K562 (cell line): ENCODE results near the gene DTHD1. TPM values are rescaled to one million over a fixed set of nuclear protein-coding genes. Genes with fewer than 3 reads are reported as not detected.

Experiments used
- ATAC-seq: fragments of 200-7000 bp; cut with Tn5 transposase; 3 replicates; pipeline ENCODE4 v1.9.1; 2020; ENCODE audit warnings: moderate library complexity
- BruUV-seq: library from RNA; stranded (reverse); fragments of 400-500 nt; replicated peaks from 2 replicates; lab custom pipeline; 2021; lab: Mats Ljungman, UMichigan
- CTCF ChIA-PET: fragments of 300-600 bp; formaldehyde crosslinking; extraction: SDS; loops from one replicate; lab custom pipeline; 2021; ENCODE audit warnings: low intra/inter-chr PET ratio; lab: Yijun Ruan, JAX
- POLR2A ChIA-PET: fragments of 300-600, 350-650 bp; sonication (Branson Sonifier 250); formaldehyde crosslinking; extraction: SDS; loops from one replicate; lab custom pipeline; 2021; ENCODE audit warnings: antibody characterized with exemption, inconsistent platforms; lab: Yijun Ruan, JAX
- DNase-seq, 4 experiments: peaks; one replicate each; pipeline versions ENCODE4 v3.0.0 to v3.0.0-alpha.2; 2011 to 2018; ENCODE audit warnings: low spot score in 3 of 4, mixed read lengths in 3 of 4; ENCODE audit errors: extremely low read depth in 1 of 4
- FAIRE-seq: peaks from 2 replicates; lab custom pipeline; 2011; peaks lifted over from hg19 to GRCh38; lab: Jason Lieb, UNC
- H2AFZ ChIP-seq: 2 replicates; pipeline ENCODE4 v1.6.0; 2011; ENCODE audit warnings: low read depth, low read length, control low read depth, inconsistent platforms
- H3K27ac ChIP-seq: fragments of 200-600 bp; 3 replicates; pipeline ENCODE4 v1.8.0; 2011; ENCODE audit warnings: low read depth, mild to moderate bottlenecking, control low read depth, inconsistent platforms, low read length, moderate library complexity, mixed read lengths; ENCODE audit errors: extremely low read depth
- H3K27me3 ChIP-seq, 2 experiments: fragments of 300-600 bp in 1 of 2; 2 replicates in 1 of 2; 3 replicates in 1 of 2; pipeline versions ENCODE4 v1.6.0 to v1.8.0; 2011; ENCODE audit warnings: inconsistent platforms in 2 of 2, low read length in 2 of 2, mild to moderate bottlenecking in 1 of 2, mixed read lengths in 1 of 2, moderate library complexity in 1 of 2; ENCODE audit not compliant: control insufficient read depth in 2 of 2, insufficient read depth in 2 of 2
- H3K36me3 ChIP-seq: fragments of 300-600 bp; 3 replicates; pipeline ENCODE4 v1.8.0; 2011; ENCODE audit warnings: mild to moderate bottlenecking, low read length, inconsistent platforms; ENCODE audit not compliant: control insufficient read depth, insufficient read depth
- H3K4me1 ChIP-seq, 2 experiments: fragments of 200-600 bp in 1 of 2; replicated peaks in 1 of 2; 2 replicates in 1 of 2; 3 replicates in 1 of 2; pipeline versions ENCODE4 v1.5.1 to v1.8.0; 2011; ENCODE audit warnings: inconsistent platforms in 2 of 2, low read length in 2 of 2, mild to moderate bottlenecking in 1 of 2, mixed read lengths in 1 of 2, moderate library complexity in 1 of 2; ENCODE audit not compliant: control insufficient read depth in 2 of 2, insufficient read depth in 2 of 2
- H3K4me2 ChIP-seq: 2 replicates; pipeline ENCODE4 v1.6.1; 2011; ENCODE audit warnings: low read length, control low read depth, inconsistent platforms, mixed read lengths; ENCODE audit not compliant: insufficient read depth
- H3K4me3 ChIP-seq: fragments of 200-600 bp; sonication (generic), shearing (Covaris generic); 2 replicates; pipeline ENCODE4 v1.5.1; 2016; ENCODE audit warnings: control low read depth, inconsistent platforms
- H3K79me2 ChIP-seq: fragments of 200-600 bp; 3 replicates; pipeline ENCODE4 v1.8.0; 2011; ENCODE audit warnings: low read length, inconsistent platforms; ENCODE audit not compliant: control insufficient read depth, insufficient read depth
- H3K9ac ChIP-seq, 2 experiments: 2 replicates each; pipeline versions ENCODE4 v1.6.0 to v1.6.1; 2011; ENCODE audit warnings: low read depth in 2 of 2, low read length in 2 of 2, control low read depth in 1 of 2, inconsistent platforms in 1 of 2, mild to moderate bottlenecking in 1 of 2, mixed read lengths in 1 of 2; ENCODE audit not compliant: insufficient read depth in 1 of 2
- H3K9me1 ChIP-seq: one replicate; pipeline ENCODE4 v1.6.0; 2011; ENCODE audit warnings: inconsistent platforms, mild to moderate bottlenecking, low read length, moderate library complexity; ENCODE audit not compliant: control insufficient read depth, insufficient read depth
- H3K9me3 ChIP-seq: replicated peaks from 2 replicates; pipeline ENCODE4 v1.5.1; 2011; ENCODE audit warnings: low read depth, low read length, inconsistent platforms; ENCODE audit not compliant: control insufficient read depth, insufficient read depth
- H4K20me1 ChIP-seq: replicated peaks from 2 replicates; pipeline ENCODE4 v1.6.1; 2011; ENCODE audit warnings: low read length, inconsistent platforms, mixed read lengths; ENCODE audit not compliant: control insufficient read depth, insufficient read depth
- CCNT2 ChIP-seq: IDR thresholded peaks from 2 replicates; pipeline ENCODE4 v1.6.1; 2011; ENCODE audit warnings: borderline replicate concordance, low read depth, mild to moderate bottlenecking, moderate library complexity, mixed read lengths, low read length; ENCODE audit not compliant: insufficient read length; ENCODE audit errors: extremely low read depth
- COPS2 ChIP-seq: fragments of 450-650 bp; conservative IDR thresholded peaks from 2 replicates; pipeline ENCODE4 v1.6.1; 2016; ENCODE audit warnings: mild to moderate bottlenecking, moderate library complexity
- E2F1 ChIP-seq: sonication (generic); formaldehyde crosslinking; IDR thresholded peaks from 2 replicates; pipeline ENCODE4 v1.8.1; 2023; ENCODE audit warnings: mild to moderate bottlenecking, missing genetic modification reagents, moderate library complexity
- GTF2A2 ChIP-seq: IDR thresholded peaks from 2 replicates; pipeline ENCODE4 v1.6.1; 2016; ENCODE audit warnings: mild to moderate bottlenecking, missing genetic modification characterization, missing compliant biosample characterization
- JUND ChIP-seq, 2 experiments: IDR thresholded peaks; 2 replicates in 1 of 2; 3 replicates in 1 of 2; pipeline ENCODE4 v1.6.1; 2011; ENCODE audit warnings: borderline replicate concordance in 2 of 2, low read depth in 2 of 2, low read length in 2 of 2, improper control_type of control experiment in 1 of 2, missing biosample characterization in 1 of 2, missing genetic modification characterization in 1 of 2, missing genetic modification reagents in 1 of 2
- KLF1 ChIP-seq: fragments of 450-650 bp; IDR thresholded peaks from 2 replicates; pipeline ENCODE4 v1.6.1; 2016; ENCODE audit warnings: missing genetic modification characterization, missing compliant biosample characterization
- MEF2A ChIP-seq: IDR thresholded peaks from 2 replicates; pipeline ENCODE4 v1.6.1; 2011; ENCODE audit warnings: low read depth, mild to moderate bottlenecking, low read length, moderate library complexity; ENCODE audit not compliant: control insufficient read depth
- NFRKB ChIP-seq: fragments of 450-650 bp; IDR thresholded peaks from 2 replicates; pipeline ENCODE4 v1.6.1; 2016; ENCODE audit warnings: low read depth
- POLR3A ChIP-seq: IDR thresholded peaks from 2 replicates; pipeline ENCODE4 v1.6.1; 2011; ENCODE audit warnings: borderline replicate concordance, mild to moderate bottlenecking, moderate library complexity; ENCODE audit not compliant: insufficient read length, insufficient read depth; ENCODE audit errors: extremely low read depth
- SNIP1 ChIP-seq: fragments of 450-650 bp; IDR thresholded peaks from 2 replicates; pipeline ENCODE4 v1.7.1; 2017; ENCODE audit warnings: low read depth, mild to moderate bottlenecking
- STAT6 ChIP-seq: sonication (generic); formaldehyde crosslinking; IDR thresholded peaks from 2 replicates; pipeline ENCODE4 v1.8.1; 2023; ENCODE audit warnings: mild to moderate bottlenecking, missing genetic modification reagents
- TGIF2 ChIP-seq: sonication (generic); formaldehyde crosslinking; IDR thresholded peaks from 2 replicates; pipeline ENCODE4 v1.8.1; 2022; ENCODE audit warnings: mild to moderate bottlenecking, missing genetic modification reagents, moderate library complexity
- TRIM24 ChIP-seq, 2 experiments: fragments of 450-650 bp; IDR thresholded peaks; 2 replicates each; pipeline ENCODE4 v1.6.1; 2016
- ZBTB17 ChIP-seq: fragments of 450-650 bp; formaldehyde crosslinking; IDR thresholded peaks from 2 replicates; pipeline ENCODE4 v1.4.0; 2020; ENCODE audit warnings: mild to moderate bottlenecking
- WGBS: fragments of 100-300 bp; shearing (Covaris generic); methylation state at CpG from one replicate; pipeline ENCODE4 v1.1.6; 2016; ENCODE audit warnings: low coverage, mixed read lengths; ENCODE audit not compliant: insufficient coverage; ENCODE audit errors: missing lambda C conversion rate; 5-methylcytosine and 5-hydroxymethylcytosine counted together
- in situ Hi-C: fragments of 300-500 bp; cut with MboI; formaldehyde crosslinking; loops from 4 replicates; pipeline ENCODE4 v1.15.0; 2018; ENCODE audit warnings: inconsistent platforms, mixed read lengths
- intact Hi-C: fragments of 100-400 bp; cut with micrococcal nuclease; formaldehyde crosslinking; loops from 2 replicates; pipeline ENCODE4 v1.14.2; 2022
- polyA plus RNA-seq, 8 experiments: library from polyadenylated mRNA; depleted of rRNA in 4 of 8; stranded (reverse) in 5 of 8; unstranded in 3 of 8; fragments of >200 nt; fragmentation: Nextera tagmentation in 2 of 8; fragmentation: Illumina TruSeq in 1 of 8; extraction: Ambion mirVana in 2 of 8; extraction: Trizol in 1 of 8; gene quantifications; 2 replicates each; pipeline versions ENCODE4 v1.2.1 to v1.2.3, GENCODE V29; 2011 to 2014; ENCODE audit warnings: inconsistent platforms in 1 of 8, missing spikeins in 1 of 8
- total RNA-seq, 7 experiments: library from RNA; depleted of rRNA in 6 of 7; stranded (reverse); fragments of >200 nt in 6 of 7; fragmentation: Illumina TruSeq in 2 of 7; extraction: Trizol in 2 of 7; gene quantifications; 2 replicates each; pipeline versions ENCODE4 v1.2.1 to v1.2.3, GENCODE V29; 2011 to 2021; ENCODE audit warnings: low replicate concordance in 1 of 7

The DTHD1 gene
- total and polyA plus RNA-seq, 9 of the 15 experiments (the other 6 are each of a cell fraction or from before 2014, with no cell fraction given), result not detected

DNA sequence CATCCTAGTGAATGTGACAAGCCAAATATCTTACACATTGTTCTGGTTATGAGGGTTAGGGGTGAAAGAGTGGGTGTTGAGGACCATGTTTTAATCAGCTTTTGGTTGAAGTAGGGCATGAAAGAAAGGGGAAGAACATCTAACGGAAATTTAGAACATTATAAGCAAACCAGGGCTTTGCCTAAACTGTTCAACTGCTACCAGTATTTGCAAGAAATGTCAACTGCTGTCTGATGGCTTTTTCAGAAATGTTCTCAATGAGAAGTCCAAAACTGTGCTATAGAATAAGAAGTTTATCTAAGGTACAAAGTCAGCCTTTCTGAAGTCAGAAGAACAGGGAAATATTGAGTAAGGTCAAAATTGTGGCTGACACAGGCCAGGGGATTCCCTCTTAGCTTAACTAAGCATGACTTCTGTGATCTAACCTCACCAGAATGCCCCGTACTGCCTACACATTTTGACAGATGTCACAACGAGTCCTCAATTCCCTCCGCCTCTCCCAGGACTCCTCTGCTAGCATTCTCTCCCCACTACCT, 67.1 kb downstream of the DTHD1 start:
- in situ Hi-C loops (no loop called here), intact Hi-C loops (no loop called here)
- Histone ChIP-seq H3K4me3 (no peak overlapping the region), H3K4me2 (no peak overlapping the region), H3K27me3 (no peaks in the 10 kb centered on the region), H3K9ac (no peak overlapping the region), H3K4me1 (no peaks in the 10 kb centered on the region), H3K9me3 (no peaks in the 10 kb centered on the region), H3K79me2 (no peaks in the 10 kb centered on the region)
- 0% methylated on average over 4 of the region's 4 CpGs for WGBS
- CTCF ChIA-PET, result interaction anchor here (0.6 kb wide), 1 partner anchor 1687 kb away, joined by 3 read pairs; no protein-coding TSS in a partner anchor
- no TSS peak for BruUV-seq
- TF ChIP-seq CCNT2, result no peak
- TF ChIP-seq TGIF2 (CRISPR knock-in tag), result no peak
- no peak for TF ChIP-seq JUND (IDR thresholded peaks at IDR 0.05; ENCODE audit: borderline replicate concordance, low read depth, low read length)
- TF ChIP-seq JUND (tag; IDR thresholded peaks at IDR 0.05; ENCODE audit: borderline replicate concordance, low read depth, low read length), result no peak
- no peak for TF ChIP-seq NFRKB
- no peak for TF ChIP-seq COPS2
- no peak for TF ChIP-seq E2F1
- TF ChIP-seq KLF1 (tag), result no peak
- TF ChIP-seq GTF2A2 (tag), result no peak
- no peak for TF ChIP-seq MEF2A
- no peak for TF ChIP-seq STAT6 (CRISPR knock-in tag)
- TF ChIP-seq POLR3A, result no peak
- no peak for TF ChIP-seq ZBTB17
- TF ChIP-seq SNIP1, result no peak
- no peak for TF ChIP-seq TRIM24 (IDR thresholded peaks at IDR 0.05)
- TF ChIP-seq, all 486 proteins: peak for 0
- no peaks in the 10 kb centered on the region for H3K9me1 ChIP-seq
- ATAC-seq, result no peak
- no peak overlapping the region for H3K27ac ChIP-seq
- no peak for DNase-seq
- no peaks in the 10 kb centered on the region for H4K20me1 ChIP-seq
- no peaks in the 10 kb centered on the region for H3K36me3 ChIP-seq
- POLR2A ChIA-PET, result no interaction called here
- H2AFZ ChIP-seq, result no peak overlapping the region
- no peak for FAIRE-seq
